ENCODE measurements around the gene HCFC1.

HCFC1 gene

GRCh38 chrX:153966841-153967535 lies 4.6 kb downstream of the HCFC1 start:
- no peak overlapping the region for H3K4me3 ChIP-seq
- H3K36me3 ChIP-seq (replicated peaks): peaks cover 67% of the 10 kb centered on the region
- no peaks in the 10 kb centered on the region for H3K9me3 ChIP-seq
- no peaks in the 10 kb centered on the region for H3K27me3 ChIP-seq (ENCODE audit: low read depth)
- peaks cover 16% of the 10 kb centered on the region for H3K4me1 ChIP-seq
- no peak for DNase-seq (ENCODE audit: low spot score in 2 of 2)
- in situ Hi-C loops (cut with MboI; ENCODE audit: low sequenced_read_pairs): no loop called here

- H3K36me3 ChIP-seq (replicated peaks): peaks cover 71% of the 10 kb centered on the region
Observed at GRCh38 chrX:153966283-153966688, 5.3 kb downstream of the HCFC1 start.

GRCh38 chrX:153965406-153965805 lies 6.2 kb downstream of the HCFC1 start:
- no peak for DNase-seq (ENCODE audit: low spot score in 2 of 2)
- peaks cover 74% of the 10 kb centered on the region for H3K36me3 ChIP-seq (replicated peaks)
- in situ Hi-C loops (cut with MboI; ENCODE audit: low sequenced_read_pairs): no loop called here

More at GRCh38 chrX:153966283-153966688, 5.3 kb downstream of the HCFC1 start:
- Histone ChIP-seq H3K27me3 (ENCODE audit: low read depth) (no peaks in the 10 kb centered on the region), H3K4me3 (no peak overlapping the region), H3K4me1 (peaks cover 16% of the 10 kb centered on the region), H3K9me3 (no peaks in the 10 kb centered on the region)
- DNase-seq (ENCODE audit: low spot score in 2 of 2): no peak
- in situ Hi-C loops (cut with MboI; ENCODE audit: low sequenced_read_pairs): no loop called here

GRCh38 chrX:153964105-153964504 lies 7.5 kb downstream of the HCFC1 start:
- no peak overlapping the region for H3K4me3 ChIP-seq
- peaks cover 13% of the 10 kb centered on the region for H3K4me1 ChIP-seq
- peaks cover 80% of the 10 kb centered on the region for H3K36me3 ChIP-seq (replicated peaks)
- H3K27me3 ChIP-seq (ENCODE audit: low read depth): no peaks in the 10 kb centered on the region
- no peak for DNase-seq (ENCODE audit: low spot score in 2 of 2)
- no peaks in the 10 kb centered on the region for H3K9me3 ChIP-seq
- in situ Hi-C loops (cut with MboI; ENCODE audit: low sequenced_read_pairs): no loop called here

More at GRCh38 chrX:153965406-153965805, 6.2 kb downstream of the HCFC1 start:
- Histone ChIP-seq H3K4me1 (peaks cover 16% of the 10 kb centered on the region), H3K4me3 (no peak overlapping the region), H3K9me3 (no peaks in the 10 kb centered on the region), H3K27me3 (ENCODE audit: low read depth) (no peaks in the 10 kb centered on the region)

- DNase-seq (ENCODE audit: low spot score in 2 of 2): no peak
- Histone ChIP-seq H3K27me3 (ENCODE audit: low read depth) (no peaks in the 10 kb centered on the region), H3K4me3 (no peak overlapping the region), H3K9me3 (no peaks in the 10 kb centered on the region), H3K36me3 (replicated peaks) (peaks cover 81% of the 10 kb centered on the region), H3K4me1 (peaks cover 7% of the 10 kb centered on the region)
- in situ Hi-C loops (cut with MboI; ENCODE audit: low sequenced_read_pairs): no loop called here
Observed at GRCh38 chrX:153963546-153963945, 8.1 kb downstream of the HCFC1 start.

GRCh38 chrX:153961292-153961691 lies 10.3 kb downstream of the HCFC1 start:
- in situ Hi-C loops (cut with MboI; ENCODE audit: low sequenced_read_pairs): no loop called here
- no peak for DNase-seq (ENCODE audit: low spot score in 2 of 2)
- no peaks in the 10 kb centered on the region for H3K27me3 ChIP-seq (ENCODE audit: low read depth)
- H3K4me1 ChIP-seq: no peaks in the 10 kb centered on the region
- H3K9me3 ChIP-seq: no peaks in the 10 kb centered on the region
- H3K4me3 ChIP-seq: no peak overlapping the region
- peaks cover 89% of the 10 kb centered on the region for H3K36me3 ChIP-seq (replicated peaks)

- Histone ChIP-seq H3K36me3 (replicated peaks) (peaks cover 94% of the 10 kb centered on the region), H3K9me3 (no peaks in the 10 kb centered on the region), H3K4me3 (no peak overlapping the region), H3K4me1 (no peaks in the 10 kb centered on the region), H3K27me3 (ENCODE audit: low read depth) (no peaks in the 10 kb centered on the region)
- no peak for DNase-seq (ENCODE audit: low spot score in 2 of 2)
- in situ Hi-C loops (cut with MboI; ENCODE audit: low sequenced_read_pairs): no loop called here
Observed at GRCh38 chrX:153960786-153961185, 10.8 kb downstream of the HCFC1 start.

GRCh38 chrX:153960077-153960476 lies 11.5 kb downstream of the HCFC1 start:
- in situ Hi-C loops (cut with MboI; ENCODE audit: low sequenced_read_pairs): no loop called here
- H3K36me3 ChIP-seq (replicated peaks): peaks cover 100% of the 10 kb centered on the region

GRCh38 chrX:153959649-153960048 lies 12.0 kb downstream of the HCFC1 start:
- Histone ChIP-seq H3K9me3 (no peaks in the 10 kb centered on the region), H3K4me1 (no peaks in the 10 kb centered on the region), H3K36me3 (replicated peaks) (peaks cover 100% of the 10 kb centered on the region), H3K27me3 (ENCODE audit: low read depth) (no peaks in the 10 kb centered on the region), H3K4me3 (no peak overlapping the region)
- in situ Hi-C loops (cut with MboI; ENCODE audit: low sequenced_read_pairs): loop anchor here (10.0 kb wide), 1 partner anchor 1015 kb away; no protein-coding TSS in a partner anchor
- no peak for DNase-seq (ENCODE audit: low spot score in 2 of 2)

More at GRCh38 chrX:153960077-153960476, 11.5 kb downstream of the HCFC1 start:
- Histone ChIP-seq H3K4me3 (no peak overlapping the region), H3K4me1 (no peaks in the 10 kb centered on the region), H3K27me3 (ENCODE audit: low read depth) (no peaks in the 10 kb centered on the region), H3K9me3 (no peaks in the 10 kb centered on the region)
- no peak for DNase-seq (ENCODE audit: low spot score in 2 of 2)

- no peaks in the 10 kb centered on the region for H3K9me3 ChIP-seq
- H3K36me3 ChIP-seq (replicated peaks): peaks cover 100% of the 10 kb centered on the region
- in situ Hi-C loops (cut with MboI; ENCODE audit: low sequenced_read_pairs): loop anchor here (10.0 kb wide), 1 partner anchor 1014 kb away; no protein-coding TSS in a partner anchor
Observed at GRCh38 chrX:153958605-153959004, 13.0 kb downstream of the HCFC1 start.

GRCh38 chrX:153957224-153957623 lies 14.4 kb downstream of the HCFC1 start:
- in situ Hi-C loops (cut with MboI; ENCODE audit: low sequenced_read_pairs): loop anchor here (10.0 kb wide), 1 partner anchor 1012 kb away; no protein-coding TSS in a partner anchor
- Histone ChIP-seq H3K9me3 (no peaks in the 10 kb centered on the region), H3K27me3 (ENCODE audit: low read depth) (no peaks in the 10 kb centered on the region), H3K36me3 (replicated peaks) (peaks cover 100% of the 10 kb centered on the region), H3K4me3 (no peak overlapping the region), H3K4me1 (no peaks in the 10 kb centered on the region)
- DNase-seq (ENCODE audit: low spot score in 2 of 2): no peak

More at GRCh38 chrX:153958605-153959004, 13.0 kb downstream of the HCFC1 start:
- no peak for DNase-seq (ENCODE audit: low spot score in 2 of 2)
- H3K4me3 ChIP-seq: no peak overlapping the region
- H3K4me1 ChIP-seq: no peaks in the 10 kb centered on the region
- no peaks in the 10 kb centered on the region for H3K27me3 ChIP-seq (ENCODE audit: low read depth)

- H3K9me3 ChIP-seq: no peaks in the 10 kb centered on the region
- no peak for DNase-seq (ENCODE audit: low spot score in 2 of 2)
- H3K36me3 ChIP-seq (replicated peaks): peaks cover 100% of the 10 kb centered on the region
- H3K4me3 ChIP-seq: no peak overlapping the region
- in situ Hi-C loops (cut with MboI; ENCODE audit: low sequenced_read_pairs): loop anchor here (10.0 kb wide), 1 partner anchor 1011 kb away; no protein-coding TSS in a partner anchor
- no peaks in the 10 kb centered on the region for H3K27me3 ChIP-seq (ENCODE audit: low read depth)
- no peaks in the 10 kb centered on the region for H3K4me1 ChIP-seq
Observed at GRCh38 chrX:153956044-153956907, 15.3 kb downstream of the HCFC1 start.

- Histone ChIP-seq H3K4me1 (no peaks in the 10 kb centered on the region), H3K27me3 (ENCODE audit: low read depth) (no peaks in the 10 kb centered on the region), H3K36me3 (replicated peaks) (peaks cover 100% of the 10 kb centered on the region), H3K4me3 (no peak overlapping the region), H3K9me3 (no peaks in the 10 kb centered on the region)
- in situ Hi-C loops (cut with MboI; ENCODE audit: low sequenced_read_pairs): loop anchor here (10.0 kb wide), 1 partner anchor 1010 kb away; no protein-coding TSS in a partner anchor
- no peak for DNase-seq (ENCODE audit: low spot score in 2 of 2)
Observed at GRCh38 chrX:153955228-153955732, 16.3 kb downstream of the HCFC1 start.
